Amniotic epithelial cell (primary cell): ENCODE measurements around the gene TRAF2.

ENCODE experiments used
- DNase-seq: peaks from one replicate; pipeline ENCODE4 v3.0.0-alpha.2; 2010; ENCODE audit warnings: low read depth

Gene TRAF2

GRCh38 chr9:136847088-136847825 is 39.1 kb upstream of the TRAF2 start:
- peak; percentile 61 for DNase-seq

- DNase-seq: peak; percentile 78
Measured at GRCh38 chr9:136847826-136848392, 38.4 kb upstream of the TRAF2 start.

GRCh38 chr9:136848393-136849037 is 37.8 kb upstream of the TRAF2 start:
- no peak for DNase-seq

GRCh38 chr9:136849038-136849959 is 37.0 kb upstream of the TRAF2 start, which contains the start of gene PHPT1:
PHPT1 (plus strand) TSS chr9:136849409; CDS start chr9:136849431, 22 bp downstream.
- DNase-seq: peak; percentile 99

- no peak for DNase-seq
Measured at GRCh38 chr9:136849960-136850865, 36.1 kb upstream of the TRAF2 start.

- DNase-seq: no peak
Measured at GRCh38 chr9:136850866-136851775, 35.2 kb upstream of the TRAF2 start.

GRCh38 chr9:136851941-136852663 is 34.2 kb upstream of the TRAF2 start, which contains the start of gene MAMDC4:
MAMDC4 (plus strand) TSS chr9:136852346; CDS start chr9:136852417, 71 bp downstream.
- DNase-seq: no peak

- DNase-seq: no peak
Measured at GRCh38 chr9:136852664-136853595, 33.4 kb upstream of the TRAF2 start.

- DNase-seq: no peak
Measured at GRCh38 chr9:136853596-136854112, 32.7 kb upstream of the TRAF2 start.

- DNase-seq: no peak
Measured at GRCh38 chr9:136854113-136854841, 32.0 kb upstream of the TRAF2 start.

GRCh38 chr9:136854842-136855460 is 31.4 kb upstream of the TRAF2 start:
- DNase-seq: no peak

GRCh38 chr9:136855461-136856078 is 30.7 kb upstream of the TRAF2 start:
- DNase-seq: no peak

- no peak for DNase-seq
Measured at GRCh38 chr9:136856079-136856476, 30.2 kb upstream of the TRAF2 start.

- no peak for DNase-seq
Measured at GRCh38 chr9:136856541-136857141, 29.7 kb upstream of the TRAF2 start.

GRCh38 chr9:136857166-136857565 is 29.1 kb upstream of the TRAF2 start:
- DNase-seq: no peak
